Stimulated activated CD4-positive, alpha-beta T cell treated with anti-CD3 and anti-CD28 coated beads, Interleukin-1b, Interleukin-23, amount 100 ng/mL, for 24 hours (primary cell): ENCODE data around the gene JMJD8.

Experiments used
- DNase-seq, 4 experiments: peaks; one replicate each; pipeline ENCODE4 v3.0.0-alpha.2; 2020; ENCODE audit warnings: low read depth in 4 of 4, low spot score in 1 of 4

The JMJD8 gene

DNA sequence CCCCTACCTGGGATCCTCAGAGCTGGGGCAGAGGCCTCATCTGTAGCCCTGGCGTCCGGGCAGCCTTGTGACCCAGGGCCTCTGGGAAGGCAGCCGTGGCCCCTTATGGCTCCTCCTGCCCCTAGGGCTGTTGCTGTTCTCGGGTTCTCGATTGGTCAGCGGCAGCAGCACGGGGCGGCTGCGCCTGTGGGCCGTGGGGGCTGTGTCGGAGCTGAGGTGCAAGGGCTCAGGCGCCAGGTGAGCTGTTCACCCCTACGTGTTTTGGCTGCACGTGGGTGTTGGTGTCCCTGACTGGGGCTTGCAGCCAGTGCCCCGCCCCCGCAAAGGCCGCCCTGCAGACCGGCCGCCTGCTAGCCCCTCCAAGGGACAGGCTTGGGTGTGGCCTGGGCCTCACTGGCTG is 22.0 kb downstream of the JMJD8 start:
- DNase-seq = no peak

DNA sequence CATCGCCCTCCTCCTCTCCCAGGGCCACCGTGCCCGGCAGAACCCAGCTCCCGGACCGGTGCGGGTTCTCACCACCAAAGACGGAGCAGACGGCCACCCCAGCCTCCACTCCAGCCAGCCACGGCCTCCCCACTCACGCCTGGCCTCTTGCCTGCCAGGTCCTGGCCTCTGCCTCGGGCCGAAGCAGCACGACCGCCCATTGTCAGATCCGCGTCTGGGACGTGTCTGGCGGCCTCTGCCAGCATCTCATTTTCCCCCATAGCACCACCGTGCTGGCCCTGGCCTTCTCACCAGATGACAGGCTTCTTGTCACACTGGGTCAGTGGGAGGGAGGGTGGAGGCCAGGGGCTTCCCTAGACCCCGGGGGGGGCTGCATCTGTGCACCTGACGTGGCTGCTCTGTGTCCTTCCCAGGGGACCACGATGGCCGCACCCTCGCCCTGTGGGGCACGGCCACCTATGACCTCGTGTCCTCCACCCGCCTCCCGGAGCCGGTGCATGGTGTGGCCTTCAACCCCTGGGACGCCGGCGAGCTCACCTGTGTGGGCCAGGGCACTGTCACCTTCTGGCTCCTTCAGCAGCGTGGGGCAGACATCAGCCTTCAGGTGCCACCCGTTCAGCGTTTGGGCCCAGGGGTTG is 22.8 kb downstream of the JMJD8 start:
- DNase-seq = no peak

DNA sequence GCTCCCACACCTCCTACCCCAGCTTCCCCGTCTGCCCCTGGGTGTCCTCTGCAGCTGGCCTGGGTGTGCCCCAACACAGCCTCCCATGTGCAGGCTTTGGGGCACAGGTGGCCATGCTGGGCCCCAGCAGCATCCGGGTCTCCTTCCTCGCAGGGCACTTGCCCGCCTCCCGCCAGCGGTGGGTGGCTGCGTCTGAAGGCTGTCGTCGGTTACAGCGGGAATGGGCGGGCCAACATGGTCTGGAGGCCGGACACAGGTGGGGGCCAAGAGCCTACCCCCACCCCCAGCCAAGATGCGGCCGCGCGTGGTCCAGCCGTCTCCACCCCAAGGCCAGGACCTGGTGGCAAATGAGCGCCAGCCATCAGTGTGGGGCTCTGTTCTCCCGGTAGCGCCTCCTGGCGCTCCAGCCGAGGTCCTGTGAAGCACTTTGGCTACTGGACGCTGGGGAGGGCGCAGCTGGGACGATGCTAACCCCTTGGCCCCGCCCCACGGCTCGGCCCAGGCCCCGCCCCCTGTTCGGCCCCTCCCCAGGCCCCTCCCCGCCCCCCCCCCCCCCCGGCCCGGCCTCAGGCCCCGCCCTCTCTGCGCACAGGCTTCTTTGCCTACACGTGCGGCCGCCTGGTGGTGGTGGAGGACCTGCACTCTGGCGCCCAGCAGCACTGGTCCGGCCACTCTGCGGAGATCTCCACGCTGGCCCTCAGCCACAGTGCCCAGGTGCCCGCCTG is 23.5 kb downstream of the JMJD8 start:
- DNase-seq = no peak

DNA sequence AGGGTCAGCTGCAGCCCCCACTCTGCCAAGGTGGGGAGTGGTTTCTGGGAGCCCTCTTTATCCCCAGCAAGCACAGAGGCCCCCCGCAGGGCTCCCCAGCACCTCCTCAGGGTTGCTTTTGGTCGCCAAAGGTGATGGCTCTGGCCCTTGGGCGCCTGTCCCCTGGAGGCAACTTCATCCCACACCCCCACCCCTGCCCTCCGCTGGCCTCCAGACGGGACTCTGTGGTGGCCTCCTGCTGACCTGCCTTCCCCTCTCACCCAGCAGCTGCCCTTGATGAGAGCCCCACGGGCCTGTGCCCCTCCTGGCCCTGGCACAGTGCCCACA is 24.0 kb downstream of the JMJD8 start:
- no peak for DNase-seq

DNA sequence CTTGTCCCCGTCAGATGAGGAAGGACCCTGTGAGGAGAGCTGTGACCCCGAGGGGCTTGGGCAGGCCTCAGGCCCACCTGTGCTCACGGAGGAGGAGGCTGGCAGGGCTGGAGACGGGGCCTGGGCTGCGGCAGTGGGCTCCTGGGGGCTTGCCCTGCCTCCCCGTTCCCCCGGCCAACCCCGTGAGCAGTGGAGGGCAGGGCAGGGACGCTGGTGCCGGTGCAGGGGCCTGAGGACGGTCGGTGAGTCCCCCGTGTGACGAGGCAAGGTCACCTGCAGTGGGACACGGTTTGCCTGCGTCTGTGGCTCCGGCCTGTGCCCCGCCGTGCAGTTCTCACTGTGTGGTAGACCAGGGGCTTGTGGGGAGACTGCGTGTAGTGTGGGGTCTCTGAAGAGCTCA is 24.5 kb downstream of the JMJD8 start:
- DNase-seq = no peak

DNA sequence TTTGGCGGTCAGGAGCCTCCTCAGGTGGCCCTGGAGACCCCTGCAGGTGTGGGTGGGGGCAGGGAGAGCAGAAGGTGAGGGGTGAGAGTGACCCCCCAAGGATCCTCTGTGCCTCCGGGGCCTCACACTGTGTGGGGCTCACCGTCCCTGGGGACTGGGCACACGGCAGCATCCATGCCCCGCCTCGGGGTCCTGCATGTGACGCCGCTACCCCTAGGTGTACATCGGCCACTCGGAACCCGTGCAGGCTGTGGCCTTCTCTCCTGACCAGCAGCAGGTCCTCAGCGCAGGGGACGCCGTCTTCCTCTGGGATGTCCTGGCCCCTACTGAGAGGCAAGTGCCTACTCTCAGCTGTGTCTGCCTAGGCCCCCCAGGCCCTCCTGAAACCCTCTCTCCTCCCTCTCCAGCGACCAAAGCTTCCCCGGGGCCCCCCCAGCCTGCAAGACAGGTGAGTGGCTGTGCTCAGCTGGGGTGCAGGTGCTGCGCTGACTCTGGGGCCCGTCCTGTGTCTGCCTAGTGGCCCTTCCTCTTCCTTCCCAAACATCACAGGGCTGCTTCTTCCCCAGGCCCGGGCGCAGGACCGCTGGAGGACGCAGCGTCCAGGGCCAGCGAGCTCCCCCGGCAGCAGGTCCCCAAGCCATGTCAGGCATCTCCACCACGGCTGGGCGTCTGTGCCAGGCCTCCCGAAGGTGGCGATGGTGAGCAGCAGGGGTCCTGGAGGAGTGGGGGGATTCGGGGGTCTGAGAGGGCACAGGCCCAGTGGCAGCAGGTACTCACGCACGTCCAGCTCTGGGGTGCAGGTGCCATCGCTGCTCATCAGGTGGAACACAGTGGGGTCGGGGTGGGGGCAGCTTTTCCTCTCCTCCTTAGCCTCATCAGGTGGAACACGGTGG is 25.2 kb downstream of the JMJD8 start:
- no peak for DNase-seq

DNA sequence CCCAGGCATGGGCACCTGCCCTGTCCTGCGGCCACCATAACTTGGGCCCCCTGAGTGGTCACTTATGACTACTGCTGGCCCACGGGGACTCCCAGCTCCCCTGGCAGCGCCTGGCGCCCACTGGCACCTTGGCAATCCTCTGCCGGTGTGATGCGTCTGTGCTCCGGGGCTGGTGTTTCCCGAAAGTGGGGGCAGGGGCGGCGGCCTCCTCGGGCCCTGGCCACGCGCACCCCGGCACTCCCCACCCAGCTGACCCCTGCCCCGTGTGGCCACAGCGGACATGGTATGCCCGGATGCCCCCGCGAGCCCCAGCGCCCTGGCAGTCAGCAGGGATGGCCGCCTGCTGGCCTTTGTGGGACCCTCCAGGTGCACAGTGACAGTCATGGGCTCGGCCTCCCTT is 26.6 kb downstream of the JMJD8 start:
- no peak for DNase-seq

DNA sequence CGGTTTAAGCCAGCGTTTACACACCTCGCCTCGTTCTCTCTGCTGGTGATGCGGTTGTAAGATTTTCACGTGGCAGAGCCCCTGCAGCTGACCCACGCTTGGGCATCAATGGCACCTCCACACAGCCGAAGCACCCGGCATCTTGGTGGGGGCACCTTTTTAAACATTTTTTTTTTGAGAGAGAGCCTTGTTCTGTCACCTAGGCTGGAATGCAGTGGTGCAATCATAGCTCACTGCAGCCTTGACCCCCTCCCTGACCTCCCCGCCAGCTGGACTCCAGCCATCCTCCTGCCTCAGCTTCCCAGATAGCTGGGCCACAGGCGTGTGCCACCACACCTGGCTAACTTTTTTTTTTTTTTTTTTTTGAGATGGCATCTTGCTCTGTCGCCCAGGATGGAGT is 30.1 kb downstream of the JMJD8 start:
- no peak for DNase-seq

DNA sequence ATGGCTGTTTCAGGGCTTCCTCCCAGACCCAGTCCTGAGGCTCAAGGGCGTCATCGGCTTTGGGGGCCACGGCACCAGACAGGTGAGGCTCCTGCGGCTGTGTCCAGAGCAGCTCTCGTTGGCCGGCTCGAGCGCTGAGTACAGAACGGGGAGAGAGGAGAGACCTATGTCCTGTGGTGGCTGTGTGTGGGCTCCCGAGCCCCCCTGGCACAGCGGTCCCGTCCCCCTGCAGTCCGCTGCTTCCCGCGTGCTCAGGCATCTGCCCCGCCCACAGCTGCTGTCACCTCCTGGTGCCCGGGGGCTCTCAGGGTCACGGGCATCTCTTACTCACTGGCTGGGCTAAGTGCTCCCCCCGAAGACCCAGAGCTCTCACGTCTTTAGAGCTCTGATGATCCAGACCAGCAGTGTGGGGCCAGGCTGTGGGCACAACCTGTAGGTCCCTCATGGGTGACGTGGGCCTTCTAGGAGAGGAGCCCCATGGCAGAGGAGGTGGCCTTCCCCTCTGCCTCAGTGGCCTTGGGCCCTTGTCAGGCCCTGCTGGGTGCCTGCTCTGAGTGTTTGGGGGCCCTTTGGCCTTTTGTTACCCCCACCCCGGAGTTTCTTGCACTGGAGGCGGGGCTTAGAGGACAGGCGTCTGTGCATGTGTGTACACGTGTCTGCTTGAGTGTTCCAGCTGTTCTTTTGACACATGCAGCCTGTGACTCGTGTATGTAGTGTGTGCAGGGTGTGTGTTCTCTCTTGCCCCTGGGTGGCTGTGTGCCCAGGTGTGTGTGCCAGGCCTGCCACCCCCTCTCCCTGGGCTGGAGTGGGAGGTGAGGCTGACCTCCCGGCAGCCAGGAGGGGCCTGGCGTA is 31.5 kb downstream of the JMJD8 start:
- DNase-seq = no peak

DNA sequence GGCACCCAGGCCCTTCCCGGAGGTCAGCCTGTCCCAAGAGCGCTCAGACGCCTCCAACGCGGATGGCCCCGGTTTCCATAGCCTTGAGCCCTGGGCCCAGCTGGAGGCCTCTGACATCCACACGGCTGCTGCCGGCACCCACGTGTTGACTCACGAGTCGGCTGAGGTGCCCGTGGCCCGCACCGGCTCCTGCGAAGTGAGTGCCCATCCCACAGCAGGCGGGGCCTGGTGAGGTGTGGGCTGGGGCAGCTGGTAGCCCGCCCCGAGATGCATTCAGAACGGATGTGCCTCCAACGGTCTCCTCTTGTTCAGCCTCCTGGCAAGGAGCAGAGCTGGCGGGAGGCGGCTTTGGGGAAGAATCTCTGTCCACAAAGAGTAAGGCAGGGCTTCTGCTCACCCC is 32.3 kb downstream of the JMJD8 start:
- no peak for DNase-seq

DNA sequence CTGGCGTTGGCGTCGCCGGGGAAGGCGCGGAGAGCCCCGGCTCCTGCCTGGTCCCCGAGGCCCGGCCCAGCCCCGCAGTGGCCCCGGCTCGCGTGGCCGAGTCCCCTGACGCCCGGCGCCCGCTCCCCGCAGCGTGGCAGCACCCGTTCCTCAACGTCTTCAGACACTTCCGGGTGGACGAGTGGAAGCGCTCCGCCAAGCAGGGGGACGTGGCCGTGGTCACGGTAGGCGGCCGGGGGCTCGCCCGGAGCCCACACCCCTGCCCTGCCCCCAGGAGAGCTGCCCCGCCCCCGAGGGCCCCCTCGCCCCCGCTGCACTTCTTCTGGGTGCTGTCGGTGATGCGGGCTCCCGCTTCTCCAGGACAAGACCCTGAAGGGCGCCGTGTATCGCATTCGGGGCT is 34.5 kb downstream of the JMJD8 start:
- DNase-seq = no peak

DNA sequence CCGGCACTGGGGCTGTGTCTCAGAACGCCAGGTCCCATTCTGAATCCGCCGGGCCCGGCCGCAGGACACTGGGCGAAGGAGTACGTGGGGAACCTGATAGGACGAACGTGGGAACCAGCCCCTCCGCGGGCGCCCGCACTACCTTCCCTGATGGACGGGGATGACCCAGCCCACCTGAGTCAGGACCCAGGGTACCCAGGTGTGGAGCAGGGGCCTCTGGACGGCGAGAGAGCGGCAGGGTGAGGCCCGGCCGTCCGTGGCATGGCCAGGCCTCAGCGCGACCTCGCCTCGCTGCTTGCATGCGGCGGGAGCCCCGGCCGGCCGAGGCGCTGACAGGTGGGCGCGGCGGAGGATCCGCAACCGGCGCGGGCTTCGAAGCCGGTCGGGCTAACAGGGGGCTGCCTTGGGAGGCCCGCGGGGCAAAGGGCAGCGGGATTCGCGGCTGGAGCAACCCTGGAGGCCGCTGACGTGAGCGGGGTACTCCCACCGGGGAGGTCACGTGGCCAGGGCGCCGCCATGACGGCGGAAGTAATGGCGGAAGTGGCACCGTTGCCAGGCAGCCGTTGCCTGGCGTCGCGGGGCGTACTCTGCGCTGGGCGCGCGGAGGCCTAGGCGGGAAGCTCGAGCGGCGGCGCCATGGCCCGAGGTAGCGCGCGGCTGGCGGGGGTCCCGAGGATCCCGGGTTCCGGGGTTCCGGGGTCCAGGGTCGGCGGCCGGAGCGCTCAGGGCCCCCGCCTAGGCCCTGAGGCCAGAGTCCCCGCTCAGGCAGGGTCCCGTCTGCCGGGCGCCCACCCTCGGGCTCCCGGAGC is 35.1 kb downstream of the JMJD8 start, which contains the start of gene WDR90:
TSS of gene WDR90 (plus strand) at position 585 of the 809 bp plus-strand sequence. CDS start at position 637, 52 bp downstream.
- DNase-seq = peak; percentile 80 to 92 (median 89)

DNA sequence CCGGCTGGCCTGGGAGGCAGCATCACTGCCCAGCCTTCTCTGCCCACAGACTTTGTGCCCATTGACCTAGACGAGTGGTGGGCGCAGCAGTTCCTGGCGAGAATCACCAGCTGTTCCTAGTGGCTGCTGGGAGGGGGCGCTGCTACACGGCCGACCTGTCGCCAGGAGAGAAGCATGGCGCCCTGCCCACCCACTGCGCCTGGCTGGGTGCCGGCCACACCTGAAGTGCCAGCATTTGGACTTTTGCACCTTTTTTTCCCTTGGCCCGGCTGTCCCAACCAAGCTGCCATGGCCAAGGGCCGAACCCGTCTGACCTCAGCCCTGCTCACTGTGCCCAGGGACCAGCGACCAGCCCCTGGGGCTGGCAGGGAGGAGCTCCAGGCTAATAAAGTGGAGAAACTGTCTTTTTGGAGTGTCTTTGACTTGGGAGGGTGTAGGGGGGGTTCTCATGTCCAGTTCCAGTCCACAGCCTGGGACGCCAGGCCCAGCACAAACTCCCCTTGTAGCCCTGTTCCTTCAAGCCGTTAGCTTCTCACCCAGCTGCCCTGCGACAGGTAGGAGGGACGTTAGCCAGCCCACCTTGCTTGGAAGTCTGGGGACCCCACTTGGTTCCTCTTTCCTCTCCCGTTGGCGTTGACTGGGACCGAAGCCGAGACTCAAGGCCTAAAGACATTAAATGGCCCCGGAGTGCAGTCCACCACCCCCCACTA is 35.9 kb downstream of the JMJD8 start:
- no peak for DNase-seq

DNA sequence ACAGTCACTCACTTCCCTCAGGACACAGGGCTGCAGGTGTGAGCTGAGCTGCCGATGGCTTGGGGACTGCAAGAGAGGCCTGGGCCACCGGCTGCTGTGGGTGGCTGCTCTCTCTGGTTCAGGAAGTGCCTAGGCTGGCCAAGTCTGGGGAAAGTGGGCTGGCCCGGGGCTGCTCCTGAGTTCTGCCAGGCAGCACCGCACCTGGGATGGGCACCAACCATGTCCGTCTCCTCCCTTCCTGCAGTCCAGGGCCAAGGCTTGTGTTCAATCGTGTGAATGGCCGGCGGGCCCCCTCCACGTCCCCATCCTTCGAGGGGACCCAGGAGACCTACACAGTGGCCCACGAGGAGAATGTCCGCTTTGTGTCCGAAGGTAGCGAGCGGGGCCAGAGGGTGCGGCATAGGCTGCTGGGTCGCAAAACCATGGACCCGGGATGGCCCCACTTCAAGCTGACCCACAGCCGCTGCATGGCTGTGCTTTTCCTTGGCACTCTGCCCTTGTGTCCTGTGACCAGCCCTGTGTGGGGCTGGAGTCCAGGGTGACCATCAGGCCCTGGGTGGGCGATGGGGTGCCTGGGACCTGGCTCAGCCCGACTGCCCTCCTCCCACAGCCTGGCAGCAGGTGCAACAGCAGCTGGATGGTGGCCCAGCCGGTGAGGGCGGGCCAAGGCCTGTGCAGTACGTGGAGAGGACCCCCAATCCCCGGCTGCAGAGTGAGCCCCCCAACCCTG is 36.8 kb downstream of the JMJD8 start:
- DNase-seq = no peak

DNA sequence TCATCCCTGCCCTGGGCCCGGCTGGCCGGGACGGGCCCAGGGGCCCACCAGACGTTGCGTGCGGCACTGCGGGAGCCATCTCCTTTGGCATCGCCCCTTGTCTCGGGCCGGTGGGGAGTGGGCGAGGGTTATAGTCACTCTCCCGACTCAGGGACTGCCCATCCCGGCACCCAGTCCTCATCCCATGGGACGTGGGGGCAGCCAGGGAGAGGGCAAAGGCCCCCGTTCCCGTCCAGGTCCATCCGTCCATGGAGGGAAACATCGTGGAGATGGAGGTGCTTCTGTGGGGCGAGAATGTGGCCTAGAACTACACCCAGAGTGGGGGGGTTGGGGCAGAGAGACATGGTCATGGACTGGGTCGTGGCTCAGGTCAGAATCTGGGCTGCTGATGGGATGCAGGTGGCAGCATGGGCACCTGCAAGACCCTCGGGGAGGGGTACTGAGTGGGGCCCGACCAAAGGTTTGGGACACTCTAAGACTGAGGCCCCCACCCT is 37.4 kb downstream of the JMJD8 start:
- DNase-seq = no peak

DNA sequence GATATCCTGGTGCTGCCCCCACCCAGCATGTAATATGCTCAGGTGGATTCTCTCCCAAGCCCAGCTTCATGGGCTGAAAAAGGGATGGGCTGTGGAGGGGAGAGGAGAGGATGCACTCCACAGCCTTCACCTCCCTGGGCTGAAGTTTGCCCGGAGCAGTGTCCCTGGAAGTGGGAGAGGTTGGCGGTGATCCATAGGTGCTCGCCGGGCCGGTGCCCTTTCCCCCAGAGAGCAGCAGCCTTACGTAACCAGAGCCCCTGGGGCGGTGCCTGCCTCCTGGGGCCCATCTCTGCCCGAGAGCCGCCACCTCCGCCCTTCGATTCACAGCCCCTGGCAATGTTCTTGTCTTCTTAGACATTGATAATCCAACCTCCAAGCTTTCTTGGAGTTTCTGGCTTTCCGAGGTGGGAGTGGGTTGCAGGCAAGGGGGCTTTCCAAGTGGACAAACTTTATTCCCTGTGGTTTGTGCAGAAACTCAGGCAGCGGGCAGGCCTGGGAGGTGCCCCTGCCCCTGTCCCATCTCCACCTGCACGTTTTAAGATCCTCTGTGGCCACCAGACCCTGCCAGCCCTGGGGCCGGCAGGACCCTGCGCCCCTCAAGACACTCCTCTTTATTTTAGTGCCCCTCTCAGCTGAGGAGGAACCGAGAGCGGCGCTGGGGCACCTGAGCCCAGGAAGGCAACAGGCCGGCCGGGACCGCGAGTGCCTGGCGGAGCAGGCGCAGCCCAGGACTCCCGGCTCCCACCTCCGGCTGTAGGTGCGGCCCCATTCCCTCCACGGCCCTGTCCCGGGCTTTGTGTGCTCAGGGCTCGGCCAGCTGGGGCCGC is 38.1 kb downstream of the JMJD8 start:
- DNase-seq = no peak

DNA sequence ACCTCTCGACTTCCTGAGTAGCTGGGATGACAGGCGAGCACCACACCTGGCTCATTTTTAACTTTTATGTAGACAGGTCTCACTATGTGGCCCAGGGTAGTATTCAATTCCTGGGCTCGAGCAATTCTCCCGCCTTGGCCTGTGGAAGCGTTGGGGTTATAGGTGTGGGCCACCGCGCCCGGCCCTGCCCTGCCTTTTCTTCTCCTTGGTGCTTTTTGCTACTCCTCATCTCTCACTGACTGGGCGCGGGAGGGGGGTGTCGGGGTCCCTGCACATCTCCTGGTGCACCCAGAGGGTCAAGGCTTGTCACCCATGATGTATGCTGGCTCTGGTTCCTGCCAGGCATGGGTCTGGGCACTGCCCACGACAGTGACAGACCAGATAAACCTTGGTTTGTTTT is 39.6 kb downstream of the JMJD8 start:
- no peak for DNase-seq

DNA sequence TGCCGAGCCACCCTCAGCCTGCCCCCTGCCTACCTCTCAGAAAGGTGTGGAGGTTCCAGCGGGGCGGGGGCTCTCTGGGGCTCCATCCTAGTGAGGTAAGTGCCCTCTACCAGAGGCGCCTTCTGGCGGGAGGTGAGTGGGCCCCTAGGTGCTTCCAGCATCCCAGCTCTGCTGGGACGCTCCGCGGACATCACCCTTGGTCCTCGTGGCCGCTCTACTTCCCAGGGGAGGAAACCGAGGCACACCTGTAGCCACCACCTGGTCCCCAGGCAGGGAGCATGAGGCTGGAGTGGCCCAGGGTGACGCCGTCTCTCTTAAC is 41.1 kb downstream of the JMJD8 start:
- DNase-seq = no peak
